ENCODE data around the gene KRTAP1-5.
"Not testable (repeated sequence)": the region's sequence is repeated elsewhere in the genome, so short reads cannot be mapped to it uniquely, and the experiment has no call there.

KRTAP1-5 gene

GRCh38 chr17:41048441-41048840, 21.4 kb upstream of the KRTAP1-5 start:
- DNase-seq (ENCODE audit: low read depth in 1 of 2, low spot score in 1 of 2): no peak

DNA sequence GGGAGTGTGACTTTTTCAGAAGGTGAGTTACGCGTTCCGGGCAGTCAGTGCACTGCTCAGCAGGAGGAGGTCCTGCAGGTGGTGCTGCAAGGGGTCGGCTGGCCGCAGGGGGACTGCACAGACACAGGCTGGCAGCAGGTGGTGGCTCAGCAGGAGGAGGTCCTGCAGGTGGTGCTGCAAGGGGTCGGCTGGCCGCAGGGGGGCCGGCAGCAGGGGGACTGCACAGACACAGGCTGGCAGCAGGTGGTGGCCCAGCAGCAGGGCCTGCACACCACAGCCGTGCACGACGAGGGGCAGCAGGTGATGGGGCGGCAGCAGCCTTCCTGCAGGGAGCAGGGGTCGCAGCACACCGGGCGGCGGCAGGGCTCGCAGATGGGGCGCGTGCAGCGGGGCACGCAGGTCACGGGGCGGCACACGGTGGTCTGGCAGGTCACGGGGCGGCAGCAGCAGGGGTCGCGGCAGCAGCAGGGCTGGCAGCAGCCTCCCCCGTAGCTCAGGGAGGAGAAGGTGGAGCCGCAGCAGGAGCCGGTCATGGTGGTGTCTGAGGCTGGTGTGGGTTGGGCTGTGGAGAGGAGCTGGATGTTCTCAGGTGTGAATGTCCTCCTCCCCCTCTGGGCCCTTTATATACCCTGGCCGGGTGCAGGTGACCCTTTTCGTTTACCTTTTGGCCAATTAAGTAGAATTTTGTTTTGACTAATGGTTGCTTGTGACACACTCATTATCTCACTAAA, 19.9 kb upstream of the KRTAP1-5 start, which contains the start of gene KRTAP2-1:
KRTAP2-1 (minus strand) TSS at position 582 of the 731 bp plus-strand sequence; CDS start at position 533, 49 bp downstream.
- DNase-seq (ENCODE audit: low read depth in 1 of 2, low spot score in 1 of 2): not testable (repeated sequence)

DNA sequence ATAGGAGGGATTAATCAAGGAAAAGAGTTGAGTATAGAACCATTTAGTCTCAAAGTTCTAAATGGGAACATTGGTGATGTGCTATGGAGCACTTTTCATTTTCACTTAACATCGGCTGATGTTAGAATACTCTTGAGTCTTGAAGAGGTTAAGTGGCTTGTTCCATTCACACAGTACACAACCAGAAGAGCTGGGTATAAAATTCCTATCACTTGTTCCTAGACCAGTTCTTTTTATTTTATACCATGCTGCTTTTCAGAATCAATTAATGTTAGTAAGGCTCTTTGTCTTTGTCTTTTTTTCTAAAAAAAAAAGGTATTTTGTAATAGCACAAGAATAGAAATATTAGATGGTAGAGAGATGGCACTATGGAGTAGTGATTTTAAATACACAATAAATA, 15.9 kb upstream of the KRTAP1-5 start:
- DNase-seq (ENCODE audit: low read depth in 1 of 2, low spot score in 1 of 2): no peak

DNA sequence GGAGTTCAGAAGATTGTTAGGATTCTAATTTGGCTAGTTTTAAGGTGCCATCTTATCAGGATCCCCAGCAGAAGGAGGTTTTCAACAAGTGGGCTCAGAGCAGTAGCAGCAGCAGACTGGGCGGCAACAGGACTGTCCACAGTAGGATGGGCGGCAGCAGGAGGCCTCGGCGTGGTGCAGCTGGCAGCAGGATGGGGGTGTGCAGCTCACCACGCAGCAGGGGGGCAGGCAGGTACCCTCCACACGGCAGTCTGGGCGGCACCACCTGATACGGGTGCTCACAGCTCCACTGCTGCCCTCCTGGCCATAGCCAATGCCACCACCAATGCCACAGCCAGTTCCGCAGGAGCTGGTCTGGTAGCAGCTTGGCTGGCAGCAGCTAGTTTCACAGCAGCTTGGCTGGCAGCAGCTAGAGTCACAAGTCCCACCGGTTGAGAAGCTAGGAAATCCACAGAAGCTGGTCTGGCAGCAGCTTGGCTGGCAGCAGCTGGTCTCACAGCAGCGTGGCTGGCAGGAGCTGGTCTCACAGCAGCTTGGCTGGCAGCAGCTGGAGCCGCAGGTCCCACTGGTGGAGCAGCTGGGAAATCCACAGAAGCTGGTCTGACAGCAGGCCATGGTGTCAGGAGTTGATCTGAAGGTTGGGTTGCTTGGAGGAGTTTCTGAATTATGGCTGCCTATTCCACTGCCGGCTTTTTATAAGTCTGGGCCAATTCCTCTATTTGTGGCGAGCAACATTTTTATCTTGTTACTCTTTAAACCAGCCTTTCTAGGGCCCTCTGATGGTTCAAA, 14.0 kb upstream of the KRTAP1-5 start, which contains the start of gene KRTAP1-1:
KRTAP1-1 (minus strand) TSS at position 668 of the 789 bp plus-strand sequence; CDS start at position 615, 53 bp downstream.
- DNase-seq (ENCODE audit: low read depth in 1 of 2, low spot score in 1 of 2): not testable (repeated sequence)

DNA sequence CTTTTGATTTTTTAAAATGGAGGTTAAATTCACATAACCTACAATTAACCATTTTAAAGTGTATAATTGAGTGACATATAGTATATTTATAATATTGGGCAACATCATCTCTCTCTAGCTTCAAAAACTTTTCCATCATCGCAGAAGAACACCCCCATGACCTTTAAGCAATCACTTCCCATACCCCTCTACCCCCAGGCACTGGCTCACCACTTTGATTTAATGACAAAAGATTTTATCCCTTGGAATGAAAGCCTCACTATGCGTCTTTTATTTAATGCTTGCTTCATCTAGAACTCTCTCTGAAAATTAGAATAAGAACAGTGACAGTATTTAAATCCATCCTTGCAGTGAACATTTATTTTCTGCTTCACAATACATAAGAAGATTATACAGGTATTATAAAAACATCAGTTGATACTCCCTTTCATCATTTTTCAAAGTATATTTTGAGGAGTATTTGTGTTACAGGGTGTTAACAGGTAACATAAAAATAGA, 10.9 kb upstream of the KRTAP1-5 start:
- DNase-seq (ENCODE audit: low read depth in 1 of 2, low spot score in 1 of 2): no peak

DNA sequence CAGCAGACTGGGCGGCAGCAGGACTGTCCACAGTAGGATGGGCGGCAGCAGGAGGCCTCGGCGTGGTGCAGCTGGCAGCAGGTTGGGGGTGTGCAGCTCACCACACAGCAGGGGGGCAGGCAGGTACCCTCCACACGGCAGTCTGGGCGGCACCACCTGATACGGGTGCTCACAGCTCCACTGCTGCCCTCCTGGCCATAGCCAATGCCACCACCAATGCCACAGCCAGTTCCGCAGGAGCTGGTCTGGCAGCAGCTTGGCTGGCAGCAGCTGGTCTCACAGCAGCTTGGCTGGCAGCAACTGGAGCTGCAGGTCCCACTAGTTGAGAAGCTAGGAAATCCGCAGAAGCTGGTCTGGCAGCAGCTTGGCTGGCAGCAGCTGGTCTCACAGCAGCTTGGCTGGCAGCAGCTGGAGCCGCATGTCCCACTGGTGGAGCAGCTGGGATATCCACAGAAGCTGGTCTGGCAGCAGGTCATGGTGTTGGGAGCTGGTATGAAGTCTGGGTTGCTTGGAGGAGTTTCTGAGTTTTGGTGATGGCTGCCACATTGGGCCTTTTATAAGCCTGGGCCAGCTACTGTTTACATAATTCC, 7.4 kb upstream of the KRTAP1-5 start, which contains the start of gene KRTAP1-3:
KRTAP1-3 (minus strand) TSS at position 529 of the 590 bp plus-strand sequence; CDS start at position 476, 53 bp downstream.
- not testable (repeated sequence) for DNase-seq (ENCODE audit: low read depth in 1 of 2, low spot score in 1 of 2)

DNA sequence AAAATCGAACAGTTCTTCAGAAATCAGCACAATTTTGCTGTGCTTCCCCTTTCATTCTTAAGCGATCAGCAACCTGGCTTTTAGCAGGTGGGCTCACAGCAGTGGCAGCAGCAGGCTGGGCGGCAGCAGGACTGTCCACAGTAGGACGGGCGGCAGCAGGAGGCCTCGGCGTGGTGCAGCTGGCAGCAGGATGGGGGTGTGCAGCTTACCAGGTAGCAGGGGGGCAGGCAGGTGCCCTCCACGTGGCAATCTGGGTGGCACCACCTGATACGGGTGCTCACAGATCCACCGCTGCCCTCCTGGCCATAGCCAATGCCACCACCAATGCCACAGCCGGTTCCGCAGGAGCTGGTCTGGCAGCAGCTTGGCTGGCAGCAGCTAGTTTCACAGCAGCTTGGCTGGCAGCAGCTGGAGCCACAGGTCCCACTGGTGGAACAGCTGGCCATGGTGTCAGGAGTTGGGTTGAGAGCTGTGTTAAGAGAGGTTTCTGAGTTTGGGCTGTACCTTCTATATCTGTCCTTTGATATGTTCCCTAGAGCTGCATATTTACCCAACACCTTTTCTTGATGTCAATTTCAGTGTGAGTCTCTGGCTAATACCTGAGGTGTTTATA, 2.7 kb upstream of the KRTAP1-5 start, which contains the start of gene KRTAP1-4:
KRTAP1-4 (minus strand) TSS at position 563 of the 613 bp plus-strand sequence; CDS start at position 446, 117 bp downstream.
- DNase-seq (ENCODE audit: low read depth in 1 of 2, low spot score in 1 of 2): no peak

DNA sequence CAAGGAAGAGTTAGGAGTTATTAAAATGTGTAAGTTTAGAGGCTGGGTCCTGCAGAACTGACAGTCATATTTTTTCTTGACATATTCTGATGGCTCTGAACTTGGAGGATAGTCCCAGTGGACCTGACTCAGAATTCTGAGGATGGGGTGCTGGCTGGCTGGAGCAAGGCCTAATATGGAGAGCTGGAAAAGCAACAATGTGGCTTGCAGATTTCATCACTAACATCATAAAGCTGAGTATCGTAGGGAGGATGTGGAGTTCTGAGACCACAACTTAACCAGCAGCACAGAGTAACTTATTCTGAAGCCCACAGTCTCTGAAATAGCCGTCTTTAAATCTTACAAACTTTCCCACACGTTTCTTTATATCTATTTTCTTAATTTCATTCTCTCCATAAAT, 2.3 kb downstream of the KRTAP1-5 start:
- no peak for DNase-seq (ENCODE audit: low read depth in 1 of 2, low spot score in 1 of 2)

- DNase-seq (ENCODE audit: low read depth in 1 of 2, low spot score in 1 of 2): no peak
Measured at GRCh38 chr17:41020336-41020735, 6.7 kb downstream of the KRTAP1-5 start.

GRCh38 chr17:41019415-41019814, 7.6 kb downstream of the KRTAP1-5 start:
- DNase-seq (ENCODE audit: low read depth in 1 of 2, low spot score in 1 of 2): no peak

DNA sequence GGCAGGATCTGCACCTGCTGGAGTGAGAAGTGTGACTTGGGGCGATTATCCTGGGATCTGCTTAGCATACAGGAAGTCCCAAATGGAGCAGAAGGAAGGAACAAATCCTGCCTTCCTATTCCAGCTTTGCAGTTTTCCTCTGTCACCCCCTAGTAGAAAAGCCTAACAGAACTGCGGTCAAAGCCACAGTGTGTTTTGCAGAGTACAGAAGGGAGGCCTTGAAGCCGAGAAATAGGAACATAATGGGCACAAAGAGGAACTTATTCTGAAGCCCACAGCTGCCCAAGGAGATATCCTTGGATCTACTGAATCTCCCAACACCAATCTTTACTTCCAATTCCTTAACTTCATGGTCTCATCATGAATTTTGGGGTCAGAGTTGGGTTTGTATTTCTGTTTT, 8.5 kb downstream of the KRTAP1-5 start:
- DNase-seq (ENCODE audit: low read depth in 1 of 2, low spot score in 1 of 2): no peak

DNA sequence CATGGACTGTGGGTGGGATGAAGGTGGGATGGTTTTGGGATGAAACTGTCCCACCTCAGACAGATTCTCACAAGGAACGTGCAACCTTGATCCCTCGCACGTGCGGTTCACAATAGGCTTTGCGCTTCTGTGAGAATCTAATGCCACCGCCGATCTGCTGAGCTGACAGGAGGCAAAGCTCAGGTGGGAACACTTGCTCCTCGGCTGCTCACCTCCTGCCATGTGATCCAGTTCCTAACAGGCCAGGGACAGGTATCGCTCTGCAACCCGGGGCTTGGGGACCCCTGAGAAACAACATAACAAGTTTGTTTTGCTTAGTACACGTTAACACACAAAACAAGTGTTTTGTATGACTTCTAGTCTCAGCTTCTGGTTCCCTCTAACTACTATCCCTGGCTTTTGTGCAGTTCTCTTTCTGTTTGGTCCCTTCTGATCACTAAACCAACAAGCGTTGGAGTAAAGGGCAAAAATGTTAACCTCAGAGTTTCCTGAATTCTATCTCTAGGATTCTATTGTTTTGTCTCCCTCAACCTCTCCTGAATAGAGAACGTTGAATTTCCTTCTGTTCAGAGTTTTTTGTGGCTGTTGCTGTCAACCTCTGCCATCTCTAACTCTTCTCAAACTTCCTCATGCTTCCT, 10.3 kb downstream of the KRTAP1-5 start:
- DNase-seq (ENCODE audit: low read depth in 1 of 2, low spot score in 1 of 2): no peak

- no peak for DNase-seq (ENCODE audit: low read depth in 1 of 2, low spot score in 1 of 2)
Measured at GRCh38 chr17:41015454-41015853, 11.6 kb downstream of the KRTAP1-5 start.

GRCh38 chr17:41013606-41014005, 13.4 kb downstream of the KRTAP1-5 start:
- DNase-seq (ENCODE audit: low read depth in 1 of 2, low spot score in 1 of 2): no peak

GRCh38 chr17:41013181-41013580, 13.8 kb downstream of the KRTAP1-5 start:
- no peak for DNase-seq (ENCODE audit: low read depth in 1 of 2, low spot score in 1 of 2)

GRCh38 chr17:41012326-41013120, 14.5 kb downstream of the KRTAP1-5 start:
- no peak for DNase-seq (ENCODE audit: low read depth in 1 of 2, low spot score in 1 of 2)

DNA sequence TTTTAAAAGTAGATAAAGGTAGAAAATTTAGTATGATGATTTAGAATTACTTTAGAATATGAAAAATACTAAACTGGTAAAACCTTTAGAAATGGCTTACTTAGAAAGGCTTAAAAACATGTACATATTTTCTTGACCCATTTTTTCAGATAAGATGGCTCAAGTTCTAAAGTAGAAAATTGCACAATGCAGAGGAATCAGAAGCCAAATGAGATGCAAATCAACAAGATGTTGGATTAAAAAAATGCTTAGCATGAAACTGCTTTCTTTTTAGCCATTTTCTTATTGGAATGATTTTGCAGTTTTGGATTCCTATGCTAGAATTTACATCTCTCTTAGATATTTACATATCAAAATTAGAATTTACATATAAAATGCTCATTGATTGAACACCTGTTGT, 16.6 kb downstream of the KRTAP1-5 start:
- no peak for DNase-seq (ENCODE audit: low read depth in 1 of 2, low spot score in 1 of 2)

- no peak for DNase-seq (ENCODE audit: low read depth in 1 of 2, low spot score in 1 of 2)
Measured at GRCh38 chr17:41009936-41010335, 17.1 kb downstream of the KRTAP1-5 start.

- DNase-seq (ENCODE audit: low read depth in 1 of 2, low spot score in 1 of 2): no peak
Measured at GRCh38 chr17:41009301-41009760, 17.7 kb downstream of the KRTAP1-5 start.

Data from activated T-helper 1 cell treated with anti-CD3 and anti-CD28 coated beads, Interleukin-2, amount 50 U/mL, for 16 hours (primary cell).